Measurements from ENCODE around the gene UQCRC1.

UQCRC1 gene

GRCh38 chr3:48625600-48625999, 16.2 kb upstream of the UQCRC1 start:
- TF ChIP-seq CTCF (IDR thresholded peaks at IDR 0.05) = no peak
- Histone ChIP-seq H3K27ac (no peak overlapping the region), H3K4me3 (no peak overlapping the region)
- no peak for DNase-seq (ENCODE audit: low spot score)

GRCh38 chr3:48624767-48625166, 15.3 kb upstream of the UQCRC1 start:
- Histone ChIP-seq H3K27ac (no peak overlapping the region), H3K4me3 (no peak overlapping the region)
- TF ChIP-seq CTCF (IDR thresholded peaks at IDR 0.05) = no peak
- no peak for DNase-seq (ENCODE audit: low spot score)

GRCh38 chr3:48623851-48624547, 14.6 kb upstream of the UQCRC1 start:
- TF ChIP-seq CTCF (IDR thresholded peaks at IDR 0.05) = no peak
- Histone ChIP-seq H3K27ac (no peak overlapping the region), H3K4me3 (no peak overlapping the region)
- no peak for DNase-seq (ENCODE audit: low spot score)

- peak within 1 kb of the TSS; percentile 74 to 94 for H3K27ac ChIP-seq
- no peak for TF ChIP-seq CTCF (IDR thresholded peaks at IDR 0.05)
- H3K4me3 ChIP-seq = no peak within 1 kb of the TSS
- DNase-seq (ENCODE audit: low spot score) = no peak
Measured at GRCh38 chr3:48621461-48621869, 12.0 kb upstream of the UQCRC1 start, which contains the start of gene TMEM89. TMEM89 (minus strand) TSS chr3:48621769; CDS start chr3:48621756, 13 bp downstream.

GRCh38 chr3:48619541-48620524, 10.4 kb upstream of the UQCRC1 start:
- TF ChIP-seq CTCF (IDR thresholded peaks at IDR 0.05) = no peak

GRCh38 chr3:48617559-48617958, 8.1 kb upstream of the UQCRC1 start:
- DNase-seq (ENCODE audit: low spot score) = no peak
- Histone ChIP-seq H3K4me3 (no peak overlapping the region), H3K27ac (peak overlapping the region; percentile 26 to 74)
- TF ChIP-seq CTCF (IDR thresholded peaks at IDR 0.05) = no peak

More at GRCh38 chr3:48619541-48620524, 10.4 kb upstream of the UQCRC1 start:
- Histone ChIP-seq H3K27ac (peak overlapping the region; percentile 74 to 94), H3K4me3 (no peak overlapping the region)
- DNase-seq (ENCODE audit: low spot score) = no peak
